Right ventricle myocardium superior (tissue), 1 donor: ENCODE results near the gene CYCS. TPM values are rescaled to one million over a fixed set of nuclear protein-coding genes. Genes with fewer than 3 reads are reported as not detected.
A peak's percentile ranks its signal among the peaks of the same experiment; 100 is the strongest.
"Not testable (repeated sequence)": the region's sequence is repeated elsewhere in the genome, so short reads cannot be mapped to it uniquely, and the experiment has no call there.

Experiments
- ATAC-seq: fragments of 200-7000 bp; cut with Tn5 transposase; one replicate; pipeline ENCODE4 v1.9.1; 2020; ENCODE audit warnings: mild to moderate bottlenecking; ENCODE audit not compliant: poor library complexity
- DNase-seq: peaks from one replicate; pipeline ENCODE4 v3.0.0-alpha.2; 2020
- intact Hi-C: fragments of 100-400 bp; cut with DNase I; formaldehyde crosslinking; loops from one replicate; pipeline ENCODE4 v1.11.2; 2022
- total RNA-seq: library from RNA; stranded (reverse); fragmentation: NEBNext Ultra II Directional; extraction: Animal tissue kit (Norgen Biotek cat#: 25700); gene quantifications from one replicate; pipeline ENCODE4 v1.2.1, GENCODE V29; 2021
- donor health status: DM: no; HTN: yes; CAD: no; lungs with severe emphysema.

CYCS gene
- total RNA-seq, 1 donor from 2014 or later = 698 TPM

GRCh38 chr7:25084821-25085220, 40.2 kb downstream of the CYCS start:
- ATAC-seq (no peak), DNase-seq (no peak)
- intact Hi-C loops = no loop called here

GRCh38 chr7:25083201-25083600, 41.9 kb downstream of the CYCS start:
- DNase-seq = no peak
- intact Hi-C loops = no loop called here
- no peak for ATAC-seq

GRCh38 chr7:25082041-25082440, 43.0 kb downstream of the CYCS start:
- DNase-seq, intact Hi-C loops, ATAC-seq: not testable (repeated sequence)

DNA sequence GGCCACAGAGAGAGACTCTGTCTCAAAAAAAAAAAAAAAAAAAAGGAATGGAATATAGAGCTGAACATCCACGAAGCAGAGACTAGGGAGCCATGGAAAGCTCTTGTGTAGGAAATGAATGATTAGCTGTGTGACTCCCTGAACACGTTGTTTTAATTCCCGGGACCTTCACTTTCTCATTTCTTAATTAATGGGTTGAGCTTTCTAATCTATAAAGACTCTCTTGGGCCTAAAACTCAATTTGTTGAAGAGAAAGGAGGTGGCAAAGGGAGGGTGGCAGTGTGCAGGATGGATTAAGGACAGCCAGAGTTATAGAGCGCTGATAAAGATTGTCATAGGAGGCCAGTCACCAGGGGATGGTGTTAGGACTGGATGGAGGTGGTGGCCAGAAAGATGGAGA, 48.0 kb downstream of the CYCS start:
- ATAC-seq (no peak), DNase-seq (no peak)
- intact Hi-C loops = no loop called here

DNA sequence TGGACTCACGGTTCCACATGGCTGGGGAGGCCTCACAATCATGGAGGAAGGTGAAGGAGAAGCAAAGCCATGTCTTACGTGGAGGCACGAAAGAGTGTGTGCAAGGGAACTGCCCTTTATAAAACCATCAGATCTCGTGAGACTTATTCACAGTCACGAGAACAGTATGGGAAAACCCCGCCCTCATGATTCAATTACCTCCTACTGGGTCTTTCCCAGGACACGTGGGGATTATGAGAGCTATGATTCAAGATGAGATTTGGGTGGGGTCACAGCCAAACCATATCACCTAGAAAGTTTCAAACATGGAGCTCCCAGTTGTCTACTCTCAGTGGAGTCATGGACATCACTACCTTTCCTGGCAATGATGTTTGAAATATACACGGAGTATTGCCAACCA, 49.6 kb downstream of the CYCS start:
- no peak for ATAC-seq
- DNase-seq = no peak
- intact Hi-C loops = no loop called here

GRCh38 chr7:25073451-25073850, 51.6 kb downstream of the CYCS start:
- DNase-seq (no peak), ATAC-seq (peak; percentile 69)
- intact Hi-C loops = loop anchor here (5.0 kb wide), 1 partner anchor 181 kb away; no protein-coding TSS in a partner anchor

Other genes starting within 250 kb of the CYCS start
- 8.4 TPM for gene OSBPL3, start 145.1 kb downstream of the CYCS start, total RNA-seq
- gene NPVF, start 103.2 kb upstream of the CYCS start, total RNA-seq = not detected